Heart left ventricle (tissue), 13 donors: ENCODE data around the gene FRG2C.
"Not testable (repeated sequence)": the region's sequence is repeated elsewhere in the genome, so short reads cannot be mapped to it uniquely, and the experiment has no call there.

Experiments used
- POLR2A ChIP-seq, 2 donors: fragments of 450-650 bp; IDR thresholded peaks; one replicate each; pipeline ENCODE4 v1.6.1; 2017; ENCODE audit warnings: antibody characterized with exemption in 2 of 2, mild to moderate bottlenecking in 2 of 2, moderate library complexity in 2 of 2
- TF ChIP-seq, protein P1 (sequence below), 12 donors: fragments of 200-600 bp; sonication (generic) in 4 of 12; IDR thresholded peaks; one replicate each; pipeline versions ENCODE4 v1.5.0 to v1.8.0; 2018 to 2022; ENCODE audit warnings: antibody characterized with exemption in 12 of 12, mild to moderate bottlenecking in 5 of 12
- donor health status: ischemic (EF 13 %, LVEDD 7.1; RV severe dilation, severe dysfunction).
- donor health status: DM: no; HTN: yes; CAD: no.
- donor health status: DM: no; HTN: no; CAD: no.
- donor health status: ischemic (EF 25% LVEDD 6.9; RV normal size, moderate dysfunction).
- donor health status: ischemic (EF 25% LVEDD 5.7; RV mildly dilated, moderate dysfunction).
- donor health status: ischemic (EF 35%, LVEDD 5.7; RV mildly dilated, moderate dysfunction).
- donor health status: nonischemic (EF 11% LVEDD 7.7; RV severe dilation, severe dysfunction).
- donor health status: DM: yes; HTN: yes; CAD: no.
- donor health status: PGD.
- donor health status: ischemic (EF 29% LVEDD 5.4; RV normal size, mild dysfunction).
- donor health status: nonischemic (EF 23%, LVEDD 6.1; RV moderate dilation, normal function).

DNA sequence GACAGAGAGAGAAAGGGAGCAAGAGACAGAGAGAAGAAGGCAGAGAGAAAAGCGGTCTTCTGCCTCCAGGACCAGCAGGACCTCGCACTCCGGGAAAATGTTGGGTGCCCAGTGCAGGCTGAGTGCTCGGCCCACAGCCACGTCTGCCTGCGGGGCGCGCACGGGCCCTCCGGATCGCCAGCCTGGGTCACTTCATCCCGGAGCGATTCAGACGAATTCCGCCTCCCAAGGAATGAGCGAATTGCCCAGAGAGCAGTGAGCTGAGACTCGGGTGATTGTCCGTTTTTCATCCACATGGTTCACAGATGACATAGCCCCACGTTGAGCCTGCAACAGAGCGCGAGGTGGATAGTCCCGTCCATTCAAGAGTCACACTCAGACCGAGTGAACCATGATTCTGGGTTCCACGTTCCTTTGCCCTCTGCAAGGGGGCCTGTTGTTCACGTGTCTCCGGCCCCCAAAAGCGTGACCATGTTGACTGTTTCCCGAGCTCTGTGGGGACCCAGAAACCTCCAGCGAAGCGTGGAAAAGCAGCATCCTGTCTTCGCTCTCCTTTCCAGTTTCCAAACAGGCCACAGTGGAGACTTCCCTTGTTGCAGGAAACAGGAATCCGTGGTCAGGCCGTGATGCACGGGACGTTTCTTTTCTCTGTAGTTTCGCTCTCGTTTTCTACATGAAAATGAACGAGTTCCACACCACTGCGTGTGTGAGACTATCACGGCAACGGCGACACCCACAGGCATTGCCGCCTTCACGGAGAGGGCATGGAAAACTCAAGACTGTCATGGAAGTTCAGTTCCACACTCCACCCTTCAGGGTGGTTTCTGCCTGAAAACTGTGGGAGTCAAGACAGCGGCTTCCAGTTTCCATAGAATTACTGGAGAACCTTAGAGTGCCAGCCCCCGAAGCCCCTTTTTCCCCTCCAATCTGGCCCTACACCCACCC is 3.9 kb downstream of the FRG2C start:
- TF ChIP-seq, protein P1, sequence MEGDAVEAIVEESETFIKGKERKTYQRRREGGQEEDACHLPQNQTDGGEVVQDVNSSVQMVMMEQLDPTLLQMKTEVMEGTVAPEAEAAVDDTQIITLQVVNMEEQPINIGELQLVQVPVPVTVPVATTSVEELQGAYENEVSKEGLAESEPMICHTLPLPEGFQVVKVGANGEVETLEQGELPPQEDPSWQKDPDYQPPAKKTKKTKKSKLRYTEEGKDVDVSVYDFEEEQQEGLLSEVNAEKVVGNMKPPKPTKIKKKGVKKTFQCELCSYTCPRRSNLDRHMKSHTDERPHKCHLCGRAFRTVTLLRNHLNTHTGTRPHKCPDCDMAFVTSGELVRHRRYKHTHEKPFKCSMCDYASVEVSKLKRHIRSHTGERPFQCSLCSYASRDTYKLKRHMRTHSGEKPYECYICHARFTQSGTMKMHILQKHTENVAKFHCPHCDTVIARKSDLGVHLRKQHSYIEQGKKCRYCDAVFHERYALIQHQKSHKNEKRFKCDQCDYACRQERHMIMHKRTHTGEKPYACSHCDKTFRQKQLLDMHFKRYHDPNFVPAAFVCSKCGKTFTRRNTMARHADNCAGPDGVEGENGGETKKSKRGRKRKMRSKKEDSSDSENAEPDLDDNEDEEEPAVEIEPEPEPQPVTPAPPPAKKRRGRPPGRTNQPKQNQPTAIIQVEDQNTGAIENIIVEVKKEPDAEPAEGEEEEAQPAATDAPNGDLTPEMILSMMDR (IDR thresholded peaks at IDR 0.05): not testable (repeated sequence)
- not testable (repeated sequence) for TF ChIP-seq POLR2A (IDR thresholded peaks at IDR 0.05)
